ENCODE results near the gene RIMS4.
"Not testable (repeated sequence)": the region's sequence is repeated elsewhere in the genome, so short reads cannot be mapped to it uniquely, and the experiment has no call there.

RIMS4 gene

DNA sequence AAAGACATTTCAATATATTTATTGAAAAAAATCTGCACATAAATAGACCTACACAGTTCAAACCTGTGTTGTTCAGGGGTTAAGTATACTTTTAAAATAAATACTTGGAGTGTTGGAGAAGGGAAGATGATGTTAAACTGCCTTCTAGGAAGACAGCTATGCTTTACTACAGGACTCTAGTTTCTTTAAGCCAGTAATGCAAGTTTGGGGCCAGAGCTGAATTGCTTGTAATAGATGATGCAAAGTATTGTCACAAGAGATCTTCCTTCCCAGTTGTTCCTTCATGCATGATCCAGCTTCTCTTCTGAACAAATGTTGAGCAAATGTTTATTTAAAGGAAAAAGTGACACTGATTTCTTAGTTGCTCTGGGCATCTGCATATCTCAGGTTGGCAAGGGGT lies 20.2 kb upstream of the RIMS4 start:
- DNase-seq (ENCODE audit: low read depth) = no peak

DNA sequence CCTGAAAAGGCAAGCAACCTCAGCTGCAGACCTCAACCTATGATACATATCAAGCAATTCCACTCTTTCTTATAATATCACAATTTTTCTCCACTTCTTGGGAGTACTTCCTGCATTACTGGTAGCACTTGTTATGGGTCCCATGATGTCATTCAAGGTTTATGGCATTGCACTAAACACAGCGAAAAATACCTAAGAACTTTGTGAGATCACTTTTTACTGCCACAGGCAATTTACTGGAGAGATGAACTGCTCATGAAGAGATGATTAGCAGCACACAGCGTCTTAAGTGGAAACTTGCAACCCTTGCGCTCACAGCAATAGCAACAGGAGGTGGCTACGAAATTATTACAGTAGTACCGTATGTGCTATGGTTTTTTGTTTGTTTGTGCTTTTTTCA lies 19.3 kb upstream of the RIMS4 start:
- DNase-seq (ENCODE audit: low read depth) = no peak

DNA sequence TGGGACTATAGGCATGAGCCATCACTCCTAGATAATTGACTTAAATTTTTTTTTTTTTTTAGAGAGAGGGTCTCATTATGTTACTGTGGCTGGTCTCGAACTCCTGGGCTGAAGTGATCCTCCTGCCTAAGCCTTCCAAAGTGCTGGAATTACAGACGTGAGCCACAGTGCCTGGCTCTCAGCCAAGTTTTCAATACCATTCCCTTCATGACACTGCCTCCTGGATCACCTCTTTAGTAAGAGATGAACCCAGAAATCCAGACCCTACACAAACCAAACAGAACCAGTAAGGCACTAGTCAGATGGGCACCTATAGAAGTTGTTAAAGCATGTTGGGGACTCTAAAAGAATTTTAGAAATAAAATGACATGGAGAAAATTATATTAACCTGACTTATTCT lies 18.3 kb upstream of the RIMS4 start:
- no peak for DNase-seq (ENCODE audit: low read depth)

DNA sequence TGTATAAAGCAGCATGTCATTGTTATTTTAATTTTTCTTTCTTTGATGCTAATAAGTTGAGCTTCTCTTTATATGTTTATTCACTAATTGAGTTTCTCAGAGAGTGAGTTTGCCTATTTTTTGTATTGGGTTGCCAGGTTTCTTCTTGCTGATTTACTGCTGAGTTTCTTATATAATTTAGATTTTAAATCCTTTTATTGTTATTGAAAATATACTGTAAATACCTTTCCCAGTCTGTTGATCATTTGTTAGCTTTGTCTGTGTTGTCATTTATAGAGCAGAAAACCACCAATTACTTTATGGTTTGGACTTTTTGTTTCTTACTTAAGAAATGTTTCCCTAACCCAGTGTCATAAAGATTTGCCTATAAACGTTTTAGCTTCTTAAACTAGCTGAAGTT lies 17.1 kb upstream of the RIMS4 start:
- DNase-seq (ENCODE audit: low read depth) = no peak

DNA sequence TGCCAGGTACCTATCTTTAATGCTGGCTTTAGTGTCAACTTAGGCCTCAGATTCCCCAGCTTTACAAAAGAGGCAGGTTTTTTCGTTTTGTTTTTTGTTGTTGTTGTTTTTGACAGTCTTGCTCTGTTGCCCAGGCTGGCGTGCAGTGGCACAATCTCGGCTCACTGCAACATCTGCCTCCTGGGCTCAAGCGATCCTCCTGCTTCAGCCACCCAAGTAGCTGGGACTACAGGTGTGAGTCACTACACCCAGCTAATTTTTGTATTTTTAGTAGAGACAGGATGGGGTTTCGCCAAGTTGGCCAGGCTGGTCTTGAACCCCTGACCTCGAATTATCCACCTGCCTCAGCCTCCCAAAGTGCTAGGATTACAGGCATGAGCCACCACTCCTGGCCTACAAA lies 11.2 kb upstream of the RIMS4 start:
- not testable (repeated sequence) for DNase-seq (ENCODE audit: low read depth)

DNA sequence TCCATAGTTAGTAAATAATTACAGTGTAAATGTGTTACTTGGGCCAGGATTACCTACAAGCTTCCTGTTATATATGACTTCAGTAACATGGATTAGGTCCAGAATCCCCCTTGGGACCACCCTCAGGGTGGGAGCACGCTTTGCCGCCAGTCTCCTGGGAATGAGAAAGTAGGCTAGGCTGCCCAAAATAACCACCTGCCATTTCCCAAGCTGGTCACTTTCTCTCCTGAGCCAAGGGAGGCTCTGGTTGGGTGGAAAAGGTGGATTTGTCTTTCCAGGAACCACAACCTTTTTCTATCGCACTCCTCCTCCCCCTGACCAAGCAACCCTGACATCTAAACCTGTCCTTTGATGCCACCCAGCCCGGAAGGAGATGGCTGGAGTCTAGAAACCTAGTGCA lies 9.6 kb upstream of the RIMS4 start:
- DNase-seq (ENCODE audit: low read depth) = no peak

DNA sequence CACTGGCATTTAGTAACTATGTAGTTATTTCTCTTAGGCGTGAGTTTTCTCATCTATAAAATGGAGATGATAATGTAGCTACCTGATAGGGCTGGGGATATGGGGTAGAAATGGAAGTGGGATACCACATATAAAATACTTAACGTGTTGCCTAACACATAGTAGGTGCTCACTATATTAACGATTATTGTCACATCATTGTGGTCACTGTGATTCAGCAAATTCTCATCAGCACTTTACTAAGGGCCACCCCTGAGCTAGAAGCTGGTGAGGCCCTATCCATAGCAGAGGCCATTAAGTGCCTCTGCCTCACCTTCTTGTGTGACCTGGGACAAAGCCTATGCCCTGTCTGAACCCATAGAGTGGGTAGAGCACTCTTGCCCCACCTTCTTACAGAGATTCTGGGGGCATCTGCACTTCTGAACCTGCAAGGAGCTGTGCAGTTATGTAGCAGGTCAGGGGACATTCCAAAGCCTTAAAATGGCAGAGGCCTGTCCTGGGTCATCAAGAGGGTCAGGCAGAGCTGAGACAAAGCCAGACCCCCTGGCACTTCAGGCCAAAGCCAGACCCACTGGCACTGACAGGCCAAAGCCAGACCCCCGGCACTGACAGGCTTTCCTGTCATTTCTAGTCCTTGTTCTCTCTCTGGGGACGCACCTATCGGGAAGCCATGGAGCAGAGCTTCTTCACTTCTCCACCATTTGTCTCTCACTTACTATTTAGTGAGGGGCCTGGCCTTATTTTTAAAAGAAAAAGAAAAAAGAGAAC lies 7.0 kb upstream of the RIMS4 start:
- DNase-seq (ENCODE audit: low read depth) = no peak

DNA sequence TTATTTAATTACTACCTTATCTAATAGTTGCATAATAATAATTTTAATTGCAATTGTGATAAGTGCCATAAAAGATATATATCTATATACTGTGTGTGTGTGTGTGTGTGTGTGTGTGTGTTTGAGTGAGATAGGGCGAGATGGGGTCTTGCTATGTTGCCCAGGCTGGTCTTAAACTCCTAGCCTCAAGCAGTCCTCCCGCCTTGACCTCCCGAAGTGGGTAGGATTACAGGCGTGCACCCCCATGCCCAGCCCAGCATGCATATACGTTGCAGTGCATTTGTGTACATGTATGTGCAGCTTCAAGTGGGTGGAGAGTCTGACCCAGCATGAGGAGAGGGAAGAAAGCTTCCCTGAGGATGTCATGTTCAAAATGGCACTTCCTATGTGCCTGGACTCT lies 4.6 kb upstream of the RIMS4 start:
- no peak for DNase-seq (ENCODE audit: low read depth)

DNA sequence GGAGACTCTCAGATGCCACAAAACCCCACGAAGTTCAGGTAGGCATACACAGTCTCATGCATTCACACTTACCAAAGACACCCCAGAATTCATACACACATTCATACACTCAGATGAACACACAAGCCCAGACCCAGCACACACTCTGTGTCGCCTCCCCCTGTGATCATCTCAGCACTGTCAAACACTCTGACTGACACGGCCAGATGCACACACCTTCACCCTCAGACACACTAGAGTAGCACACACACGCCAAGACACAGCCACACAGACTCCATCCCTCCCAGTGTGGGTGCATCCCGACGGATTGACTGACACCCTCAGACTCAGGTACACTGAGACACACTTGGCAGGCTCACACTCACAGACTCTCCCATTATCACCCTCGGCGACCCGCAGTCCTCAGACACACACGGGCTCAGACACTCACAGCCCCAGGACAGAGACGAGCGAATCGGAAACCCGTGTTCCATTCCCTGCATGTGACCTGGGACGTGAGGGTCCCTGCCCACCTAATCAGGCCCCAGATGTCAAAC lies 872 bp upstream of the RIMS4 start:
- DNase-seq (ENCODE audit: low read depth) = no peak

DNA sequence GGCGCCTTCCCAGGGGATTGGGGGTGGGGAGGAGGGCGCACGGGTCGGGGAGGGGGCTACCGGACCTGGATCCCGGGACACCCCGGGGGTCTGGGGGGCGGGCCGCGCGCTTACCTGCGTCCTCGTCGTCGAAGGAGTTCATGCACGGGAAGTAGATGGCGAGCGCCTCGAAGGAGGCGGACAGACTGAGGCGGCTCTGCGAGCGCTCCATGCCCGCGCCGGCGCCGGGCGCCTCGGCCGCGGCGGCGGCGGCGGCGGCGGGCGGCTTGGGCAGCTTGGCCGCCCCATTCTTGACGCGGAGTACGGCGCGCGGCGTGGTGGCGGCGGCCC lies 320 bp downstream of the RIMS4 start:
- DNase-seq (ENCODE audit: low read depth) = no peak

DNA sequence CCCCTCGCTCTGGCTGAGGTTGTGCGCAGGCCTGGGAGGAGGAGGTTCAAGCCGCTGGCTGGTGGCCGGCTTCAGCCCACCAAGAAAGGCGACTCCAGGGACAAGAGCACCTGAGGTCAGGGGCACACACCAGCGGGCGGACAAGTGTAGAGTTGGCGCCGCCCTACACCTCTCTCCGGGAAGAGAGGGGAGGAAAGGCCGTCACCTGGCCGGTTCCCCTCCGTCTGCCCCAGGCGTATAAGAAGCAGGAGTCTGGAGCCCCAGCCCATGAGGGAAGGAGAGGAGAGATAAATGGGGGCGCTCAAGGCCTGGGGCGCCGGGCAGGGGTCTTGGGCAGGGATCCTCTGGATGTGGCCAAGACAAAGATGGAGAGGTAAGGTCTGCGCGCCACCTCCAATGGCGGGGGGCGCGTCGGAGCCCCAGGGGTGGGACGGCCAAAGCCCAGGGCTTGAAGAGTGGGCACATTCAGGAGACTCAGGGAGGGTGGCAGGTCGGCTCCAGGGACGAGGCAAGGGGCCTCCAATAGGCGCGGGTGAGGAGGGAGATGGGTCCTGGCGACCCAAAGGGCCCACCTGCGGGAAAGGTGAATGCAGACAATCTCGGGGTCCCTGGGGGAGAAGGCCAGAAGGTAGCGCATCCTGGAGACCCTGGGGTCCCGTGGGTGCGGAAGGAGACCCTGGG lies 826 bp downstream of the RIMS4 start:
- DNase-seq (ENCODE audit: low read depth) = no peak

DNA sequence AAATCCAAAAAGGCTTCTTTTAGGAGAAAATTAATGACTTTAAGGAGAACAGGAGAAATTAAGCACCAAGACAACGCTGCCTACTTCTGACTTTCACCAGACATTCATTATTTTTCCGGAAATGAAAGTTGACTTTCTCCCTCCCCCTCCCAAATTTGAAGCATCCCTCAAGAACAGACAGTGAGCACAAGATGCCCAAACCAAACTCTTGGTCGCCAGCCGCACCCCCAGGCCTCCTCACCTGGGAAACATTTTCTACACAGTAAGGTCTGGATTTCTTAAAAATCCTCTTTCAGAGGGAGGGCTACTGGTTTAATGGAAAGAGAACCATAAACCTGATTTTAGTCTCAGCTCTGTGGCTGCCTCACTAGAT lies 2.7 kb downstream of the RIMS4 start:
- DNase-seq (ENCODE audit: low read depth) = no peak

DNA sequence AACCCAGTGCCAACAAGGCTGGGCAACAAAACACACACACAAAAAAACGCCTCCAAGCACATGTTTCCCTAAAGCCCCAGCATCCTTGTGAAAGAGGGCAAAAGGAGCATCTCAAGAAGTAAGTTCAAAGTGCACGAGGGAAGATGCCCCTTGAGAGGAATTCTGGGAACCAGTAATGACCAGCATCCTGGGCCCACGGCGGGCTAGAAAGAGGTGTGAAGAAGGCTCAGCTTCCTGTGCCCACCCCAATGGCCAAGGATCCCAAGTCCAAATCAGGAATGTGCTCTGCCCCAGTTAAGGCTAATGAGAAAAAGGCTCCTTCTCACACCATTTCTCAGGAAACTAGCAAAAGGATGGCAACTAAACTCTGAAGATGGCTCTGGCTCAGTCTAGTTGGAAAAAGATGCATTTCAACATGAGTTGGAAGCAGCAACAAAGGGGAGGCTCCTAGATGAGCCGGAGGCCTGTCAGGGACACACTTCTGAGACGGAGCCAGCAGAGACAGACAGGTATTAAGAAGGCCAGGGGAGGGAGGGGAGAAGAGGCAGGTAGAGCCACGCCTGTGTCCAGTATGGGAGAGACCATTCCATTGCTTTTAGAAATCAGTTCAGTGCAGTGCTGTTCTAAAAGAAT lies 3.2 kb downstream of the RIMS4 start:
- no peak for DNase-seq (ENCODE audit: low read depth)

DNA sequence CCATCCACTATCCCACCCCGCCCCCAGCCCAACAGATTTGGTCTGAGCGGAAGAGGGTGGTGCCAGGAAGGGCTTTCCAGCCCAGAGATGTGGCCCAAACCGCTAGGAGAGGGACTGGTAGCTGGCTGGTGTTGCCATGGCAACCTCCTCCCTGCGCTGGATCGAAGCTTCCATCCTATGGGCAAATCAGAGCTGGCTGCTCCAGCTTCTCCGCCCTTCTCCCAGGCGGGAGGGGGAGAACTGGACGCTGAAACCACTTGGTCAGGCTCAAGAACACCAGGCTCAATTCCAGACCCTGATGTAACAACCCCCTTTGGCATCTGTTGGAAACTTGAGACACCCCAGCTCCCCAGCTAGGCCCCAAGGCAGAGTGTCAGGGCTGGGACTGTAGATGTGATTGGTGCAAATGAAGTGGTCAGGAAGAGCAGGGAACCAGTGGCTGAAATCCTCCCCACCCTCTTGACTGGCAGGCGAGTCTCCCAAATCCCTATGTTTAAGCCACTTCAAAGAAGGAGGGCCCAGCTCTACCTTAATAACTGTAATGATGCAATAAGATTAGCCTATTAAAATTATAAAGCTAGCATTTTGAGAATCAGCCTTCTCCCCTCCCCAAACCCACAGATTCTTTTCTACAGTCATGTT lies 4.2 kb downstream of the RIMS4 start:
- peak; percentile 73 for DNase-seq (ENCODE audit: low read depth)

DNA sequence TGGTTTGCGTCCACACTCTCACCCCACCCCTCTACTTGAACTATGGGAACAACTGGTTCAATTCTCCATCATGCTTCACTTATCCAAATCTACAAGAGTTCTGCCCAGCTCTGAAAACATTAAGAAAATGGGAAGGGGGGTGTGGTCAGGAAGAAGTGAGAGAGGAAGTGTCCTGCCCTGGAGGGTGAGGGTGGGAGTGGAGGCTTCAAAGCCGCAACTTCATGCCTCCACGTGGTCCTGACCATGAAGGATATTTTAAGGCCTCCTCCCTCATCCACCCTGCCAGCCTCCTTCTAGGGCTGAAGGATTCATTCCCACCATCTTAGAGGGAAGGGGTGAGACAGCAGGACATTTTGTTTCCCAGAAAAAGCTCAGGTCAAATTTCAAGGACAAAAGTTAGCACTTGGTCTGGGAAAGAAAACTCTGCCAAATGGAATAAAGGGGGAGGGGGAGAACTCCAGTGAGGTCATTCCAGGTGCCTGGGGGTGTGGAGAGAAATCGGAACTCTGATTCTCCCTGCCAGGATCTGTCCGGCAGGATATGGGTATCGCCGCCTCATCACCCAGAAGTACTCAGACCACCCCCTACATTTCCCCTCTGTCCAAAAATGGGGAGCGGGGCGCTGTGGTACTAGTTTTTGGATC lies 4.9 kb downstream of the RIMS4 start:
- DNase-seq (ENCODE audit: low read depth) = no peak

DNA sequence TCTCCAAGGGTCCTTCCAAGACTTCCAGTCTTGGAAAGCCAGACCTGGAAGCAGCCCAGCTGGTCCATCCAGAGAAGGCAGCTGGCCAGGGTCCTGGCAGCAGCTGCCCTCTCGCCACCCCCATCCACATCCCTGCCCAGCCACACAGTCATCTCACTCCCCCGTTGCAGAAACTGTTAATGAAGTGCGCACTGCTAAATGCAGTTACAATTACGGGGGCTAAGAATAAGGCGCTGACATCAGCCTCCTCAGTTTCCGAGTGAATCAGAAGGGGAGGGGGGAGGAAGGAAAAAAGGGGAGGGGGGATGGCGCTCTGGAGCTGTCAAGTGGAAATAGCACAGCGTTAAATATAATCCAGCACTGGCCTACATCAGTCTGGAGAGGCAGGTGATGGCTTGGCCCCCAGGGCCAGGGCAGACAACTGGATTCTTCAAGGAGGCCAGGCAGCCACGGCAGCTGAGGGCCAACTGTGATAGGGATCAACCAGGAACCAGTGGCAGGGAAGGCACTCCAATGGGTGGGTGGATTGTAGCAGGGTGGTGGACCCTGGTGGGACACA lies 6.9 kb downstream of the RIMS4 start:
- no peak for DNase-seq (ENCODE audit: low read depth)

DNA sequence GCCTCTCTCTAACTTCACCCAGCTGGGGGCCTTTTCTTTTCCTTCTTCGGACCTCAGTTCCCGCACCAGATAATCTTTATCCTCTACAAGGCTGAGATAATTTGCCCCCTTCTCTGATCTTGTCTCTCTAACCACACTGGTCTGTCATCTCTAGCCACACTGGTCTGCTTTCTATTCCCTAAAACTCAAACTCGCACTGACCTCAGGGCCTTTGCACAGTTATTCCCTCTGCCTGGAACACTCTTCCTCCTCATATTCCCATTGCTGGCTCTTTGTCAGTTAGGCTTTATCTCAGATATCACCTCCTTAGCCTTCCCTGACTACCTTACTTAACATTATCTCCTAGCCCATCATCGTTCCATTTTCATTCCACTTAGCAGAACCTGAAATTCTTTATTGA lies 7.6 kb downstream of the RIMS4 start:
- no peak for DNase-seq (ENCODE audit: low read depth)

DNA sequence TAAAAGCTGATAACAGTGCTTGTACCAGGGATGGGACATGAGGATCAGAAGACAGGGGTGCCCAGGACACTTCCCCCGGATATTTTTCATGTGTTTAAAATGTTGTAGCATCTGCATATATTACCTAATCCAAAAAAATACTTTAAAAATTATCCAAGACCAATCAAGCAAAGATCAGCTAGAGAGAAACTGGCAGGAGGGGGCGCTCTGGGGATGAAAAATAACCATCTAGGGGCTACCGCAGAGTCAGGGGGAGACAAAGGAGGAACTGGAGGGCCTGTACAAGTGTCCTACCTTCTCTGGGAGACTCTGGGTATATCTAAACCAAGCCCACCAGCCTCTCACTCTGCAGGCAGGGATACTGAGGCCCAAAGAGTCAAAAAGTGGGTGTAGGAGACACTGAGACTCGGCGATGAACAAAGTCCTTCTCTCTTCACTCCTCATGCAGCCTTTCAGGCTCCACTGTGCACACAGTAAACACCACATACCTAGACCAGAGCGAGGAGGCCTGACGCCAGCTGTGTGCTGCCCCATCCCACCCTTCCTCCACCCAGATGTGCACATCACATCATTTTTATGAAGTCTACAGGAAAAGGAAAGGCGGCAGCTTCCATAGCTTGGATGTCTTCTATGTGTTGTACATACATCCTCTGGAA lies 9.8 kb downstream of the RIMS4 start:
- no peak for DNase-seq (ENCODE audit: low read depth)

DNA sequence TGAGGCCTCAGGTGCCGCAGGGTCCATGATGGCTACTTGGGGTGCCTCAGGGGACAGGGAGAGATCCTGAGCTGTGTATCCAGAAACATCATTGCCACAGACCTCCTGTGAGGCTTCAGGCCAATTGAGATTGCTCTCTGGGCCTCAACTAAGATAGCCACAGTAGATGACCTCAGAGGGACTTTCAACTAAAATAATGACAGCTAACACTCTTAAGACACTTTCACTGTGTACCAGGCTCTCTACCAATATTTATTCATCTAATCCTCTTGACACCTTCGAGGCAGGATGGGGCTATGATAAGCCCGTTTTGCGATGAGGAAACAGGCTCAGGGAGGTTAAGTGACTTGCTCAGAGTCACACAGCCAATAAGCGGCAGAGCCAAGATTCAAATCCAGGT lies 10.7 kb downstream of the RIMS4 start:
- no peak for DNase-seq (ENCODE audit: low read depth)

DNA sequence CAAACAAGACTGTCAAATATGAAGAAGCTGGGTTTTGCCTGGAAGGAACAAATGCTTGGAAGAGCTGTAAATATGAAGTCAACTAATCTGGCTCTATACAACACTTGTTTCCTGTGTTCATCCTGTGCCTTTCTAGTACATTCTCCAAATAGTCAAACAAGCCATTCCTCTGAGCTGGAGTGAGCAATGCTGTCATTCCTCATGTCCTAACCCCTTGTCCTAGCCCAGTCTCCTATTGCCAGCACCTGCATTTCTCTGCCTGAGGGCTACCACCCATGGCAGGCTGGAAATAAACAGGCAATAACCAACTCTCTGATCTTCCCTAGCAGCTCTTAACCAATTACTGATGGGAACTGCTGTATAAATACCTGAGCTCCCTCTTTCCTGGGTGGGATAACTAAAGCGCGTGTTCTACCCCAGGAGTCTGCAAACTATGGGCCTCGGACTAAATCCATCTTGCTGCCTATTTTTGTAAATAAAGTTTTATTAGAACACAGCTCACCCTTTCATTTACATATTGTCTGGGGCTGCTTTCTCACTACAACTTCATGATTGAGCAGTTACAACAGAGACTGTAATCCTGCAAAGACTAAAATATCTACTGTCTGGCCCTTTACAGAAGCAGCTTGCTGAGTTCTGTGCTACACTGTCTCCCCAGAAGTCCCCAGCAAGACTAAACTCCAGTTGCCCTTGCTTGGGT lies 13.4 kb downstream of the RIMS4 start:
- no peak for DNase-seq (ENCODE audit: low read depth)

DNA sequence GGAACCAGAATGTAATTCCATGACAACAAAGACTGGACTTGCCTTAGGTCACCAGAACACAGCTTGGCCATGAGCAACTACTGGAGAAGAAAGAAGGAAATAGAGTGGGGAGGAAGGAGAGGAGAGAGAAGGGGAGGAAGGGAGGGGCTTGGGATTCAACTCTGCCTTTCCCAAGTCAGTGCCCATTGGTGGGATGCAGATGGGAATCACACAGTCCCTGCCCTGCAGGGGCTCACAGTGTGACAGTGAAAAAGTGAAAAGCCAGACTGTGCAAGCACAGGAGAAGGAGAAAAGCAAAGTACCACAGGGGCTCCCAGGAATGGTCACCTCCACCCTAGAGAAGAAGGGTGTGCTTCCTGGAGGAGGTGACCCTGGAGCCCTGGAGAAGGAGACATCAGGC lies 14.0 kb downstream of the RIMS4 start:
- no peak for DNase-seq (ENCODE audit: low read depth)

All from iris pigment epithelial cell (primary cell).